ENCODE data around the gene ZNF646.

- TF ChIP-seq CTCF (IDR thresholded peaks at IDR 0.05; ENCODE audit: insufficient read depth, low read length, poor library complexity, severe bottlenecking) (no peak), EZH2phosphoT487 (conservative IDR thresholded peaks at IDR 0.05; ENCODE audit: low read length) (no peak)
Observed at GRCh38 chr16:31088459-31089183, 14.4 kb downstream of the ZNF646 start, which contains the start of gene PRSS53.

Measured in SU-DHL-6 (cell line).